HG02943 (cell line): ENCODE data around the gene GPR119.
"Not testable (repeated sequence)": the region's sequence is repeated elsewhere in the genome, so short reads cannot be mapped to it uniquely, and the experiment has no call there.

Experiments
- ATAC-seq: cut with Tn5 transposase; IDR thresholded peaks from one replicate; pipeline ENCODE4 v1.9.1; 2021; ENCODE audit warnings: mild to moderate bottlenecking, low read depth, moderate library complexity; ENCODE audit not compliant: unreplicated experiment

Gene GPR119

GRCh38 chrX:130385520-130385919, at the start of gene GPR119:
Gene GPR119, minus strand, starts transcription at chrX:130385674. Its CDS starts 227 bp downstream, at chrX:130385447.
- no peak for ATAC-seq

- not testable (repeated sequence) for ATAC-seq
Observed at GRCh38 chrX:130429236-130429635, 43.8 kb upstream of the GPR119 start.

GRCh38 chrX:130426531-130426930, 41.1 kb upstream of the GPR119 start:
- no peak for ATAC-seq

- ATAC-seq: no peak
Observed at GRCh38 chrX:130419263-130419662, 33.8 kb upstream of the GPR119 start.

- no peak for ATAC-seq
Observed at GRCh38 chrX:130418740-130419139, 33.3 kb upstream of the GPR119 start.

GRCh38 chrX:130418066-130418465, 32.6 kb upstream of the GPR119 start:
- ATAC-seq: no peak

- ATAC-seq: no peak
Observed at GRCh38 chrX:130416785-130417184, 31.3 kb upstream of the GPR119 start.

- no peak for ATAC-seq
Observed at GRCh38 chrX:130415201-130415600, 29.7 kb upstream of the GPR119 start.

GRCh38 chrX:130414800-130415199, 29.3 kb upstream of the GPR119 start:
- ATAC-seq: no peak

GRCh38 chrX:130413415-130413814, 27.9 kb upstream of the GPR119 start:
- ATAC-seq: no peak

- ATAC-seq: peak; percentile 8
Observed at GRCh38 chrX:130402208-130402684, 16.8 kb upstream of the GPR119 start.

- ATAC-seq: peak; percentile 84
Observed at GRCh38 chrX:130401415-130402207, 16.1 kb upstream of the GPR119 start, which contains the start of gene RBMX2. Gene RBMX2, plus strand, starts transcription at chrX:130401987. Its CDS starts 46 bp downstream, at chrX:130402033.

GRCh38 chrX:130395341-130395740, 9.9 kb upstream of the GPR119 start:
- no peak for ATAC-seq

GRCh38 chrX:130393451-130394074, 8.1 kb upstream of the GPR119 start:
- ATAC-seq: no peak

- no peak for ATAC-seq
Observed at GRCh38 chrX:130386408-130386808, 934 bp upstream of the GPR119 start.

GRCh38 chrX:130378024-130378669, 7.3 kb downstream of the GPR119 start:
- no peak for ATAC-seq

- no peak for ATAC-seq
Observed at GRCh38 chrX:130376077-130376476, 9.4 kb downstream of the GPR119 start.

GRCh38 chrX:130352050-130352449, 33.4 kb downstream of the GPR119 start:
- not testable (repeated sequence) for ATAC-seq

GRCh38 chrX:130351567-130351966, 33.9 kb downstream of the GPR119 start:
- ATAC-seq: no peak

- ATAC-seq: no peak
Observed at GRCh38 chrX:130347321-130347720, 38.2 kb downstream of the GPR119 start.

- ATAC-seq: no peak
Observed at GRCh38 chrX:130343411-130343810, 42.1 kb downstream of the GPR119 start.
